ENCODE results near the gene RCAN3.

The RCAN3 gene

GRCh38 chr1:24553931-24554330, 51.3 kb downstream of the RCAN3 start:
- DNase-seq, result no peak

GRCh38 chr1:24554714-24555113, 52.1 kb downstream of the RCAN3 start:
- no peak for DNase-seq

GRCh38 chr1:24555591-24556413, 53.2 kb downstream of the RCAN3 start, which contains the start of gene NCMAP:
TSS of gene NCMAP (plus strand) at chr1:24556087. CDS start at chr1:24595431, 39,344 bp downstream.
- peak; percentile 79 for DNase-seq

GRCh38 chr1:24556414-24556795, 53.8 kb downstream of the RCAN3 start:
- DNase-seq, result no peak

GRCh38 chr1:24557220-24557619, 54.6 kb downstream of the RCAN3 start:
- no peak for DNase-seq

- peak; percentile 22 for DNase-seq
Measured at GRCh38 chr1:24557711-24558131, 55.1 kb downstream of the RCAN3 start.

- no peak for DNase-seq
Measured at GRCh38 chr1:24558455-24558854, 55.8 kb downstream of the RCAN3 start.

- peak; percentile 91 for DNase-seq
Measured at GRCh38 chr1:24558902-24559791, 56.5 kb downstream of the RCAN3 start.

- no peak for DNase-seq
Measured at GRCh38 chr1:24560361-24560760, 57.7 kb downstream of the RCAN3 start.

GRCh38 chr1:24562625-24563024, 60.0 kb downstream of the RCAN3 start:
- peak; percentile 20 for DNase-seq

GRCh38 chr1:24564695-24565094, 62.1 kb downstream of the RCAN3 start:
- no peak for DNase-seq

GRCh38 chr1:24566236-24566867, 63.7 kb downstream of the RCAN3 start:
- DNase-seq, result no peak

- peak; percentile 77 for DNase-seq
Measured at GRCh38 chr1:24567792-24568388, 65.3 kb downstream of the RCAN3 start.

GRCh38 chr1:24568475-24568874, 65.8 kb downstream of the RCAN3 start:
- no peak for DNase-seq

- DNase-seq, result no peak
Measured at GRCh38 chr1:24570265-24571125, 67.9 kb downstream of the RCAN3 start.

- DNase-seq, result no peak
Measured at GRCh38 chr1:24572301-24572700, 69.7 kb downstream of the RCAN3 start.

GRCh38 chr1:24575905-24576587, 73.4 kb downstream of the RCAN3 start:
- no peak for DNase-seq

- no peak for DNase-seq
Measured at GRCh38 chr1:24578846-24579245, 76.2 kb downstream of the RCAN3 start.

- no peak for DNase-seq
Measured at GRCh38 chr1:24580756-24581155, 78.1 kb downstream of the RCAN3 start.

GRCh38 chr1:24584171-24584647, 81.6 kb downstream of the RCAN3 start:
- DNase-seq, result no peak

GRCh38 chr1:24586119-24586518, 83.5 kb downstream of the RCAN3 start:
- DNase-seq, result no peak
